ENCODE measurements around the gene TIGD2.

Gene TIGD2

GRCh38 chr4:89110986-89111832 is at the start of gene TIGD2:
Gene TIGD2 (plus strand): TSS chr4:89111533. CDS start chr4:89112975, 1,442 bp downstream.
- no peak for FAIRE-seq

- no peak for FAIRE-seq
These were observed 46.5 kb upstream of the TIGD2 start for GRCh38 chr4:89064848-89065247.

- FAIRE-seq = no peak
These were observed 43.9 kb upstream of the TIGD2 start for GRCh38 chr4:89067417-89067816.

- FAIRE-seq = no peak
These were observed 41.9 kb upstream of the TIGD2 start for GRCh38 chr4:89069481-89069880.

GRCh38 chr4:89070041-89070440 is 41.3 kb upstream of the TIGD2 start:
- no peak for FAIRE-seq

GRCh38 chr4:89071311-89071710 is 40.0 kb upstream of the TIGD2 start:
- no peak for FAIRE-seq

GRCh38 chr4:89072921-89073320 is 38.4 kb upstream of the TIGD2 start:
- no peak for FAIRE-seq

- no peak for FAIRE-seq
These were observed 33.6 kb upstream of the TIGD2 start for GRCh38 chr4:89077761-89078160.

- no peak for FAIRE-seq
These were observed 33.0 kb upstream of the TIGD2 start for GRCh38 chr4:89078300-89078699.

- FAIRE-seq = no peak
These were observed 12.3 kb upstream of the TIGD2 start for GRCh38 chr4:89099034-89099433.

- FAIRE-seq = no peak
These were observed 11.9 kb upstream of the TIGD2 start for GRCh38 chr4:89099471-89099870.

GRCh38 chr4:89100853-89101252 is 10.5 kb upstream of the TIGD2 start:
- no peak for FAIRE-seq

GRCh38 chr4:89101256-89102161 is 9.8 kb upstream of the TIGD2 start:
- no peak for FAIRE-seq

GRCh38 chr4:89105726-89106125 is 5.6 kb upstream of the TIGD2 start:
- FAIRE-seq = no peak

- no peak for FAIRE-seq
These were observed 3.2 kb upstream of the TIGD2 start for GRCh38 chr4:89108091-89108490.

GRCh38 chr4:89109841-89110540 is 1.3 kb upstream of the TIGD2 start:
- FAIRE-seq = no peak

- FAIRE-seq = no peak
These were observed 770 bp upstream of the TIGD2 start for GRCh38 chr4:89110541-89110985.

GRCh38 chr4:89111833-89112563 is 665 bp downstream of the TIGD2 start:
- FAIRE-seq = no peak

- FAIRE-seq = no peak
These were observed 2.1 kb downstream of the TIGD2 start for GRCh38 chr4:89113415-89113814.

GRCh38 chr4:89114100-89114499 is 2.8 kb downstream of the TIGD2 start:
- FAIRE-seq = no peak

- FAIRE-seq = no peak
These were observed 5.8 kb downstream of the TIGD2 start for GRCh38 chr4:89117115-89117514.

- no peak for FAIRE-seq
These were observed 7.8 kb downstream of the TIGD2 start for GRCh38 chr4:89119166-89119565.

All from A204.1 (cell line).